LNCAP (cell line): ENCODE data around the gene ITGB1.

Source experiments
- CTCF ChIP-seq: fragments of 450-650 bp; IDR thresholded peaks from 2 replicates; pipeline ENCODE4 v1.5.1; 2017; ENCODE audit warnings: mild to moderate bottlenecking

The ITGB1 gene

GRCh38 chr10:32940321-32941301 lies 17.4 kb downstream of the ITGB1 start:
- no peak for TF ChIP-seq CTCF

DNA sequence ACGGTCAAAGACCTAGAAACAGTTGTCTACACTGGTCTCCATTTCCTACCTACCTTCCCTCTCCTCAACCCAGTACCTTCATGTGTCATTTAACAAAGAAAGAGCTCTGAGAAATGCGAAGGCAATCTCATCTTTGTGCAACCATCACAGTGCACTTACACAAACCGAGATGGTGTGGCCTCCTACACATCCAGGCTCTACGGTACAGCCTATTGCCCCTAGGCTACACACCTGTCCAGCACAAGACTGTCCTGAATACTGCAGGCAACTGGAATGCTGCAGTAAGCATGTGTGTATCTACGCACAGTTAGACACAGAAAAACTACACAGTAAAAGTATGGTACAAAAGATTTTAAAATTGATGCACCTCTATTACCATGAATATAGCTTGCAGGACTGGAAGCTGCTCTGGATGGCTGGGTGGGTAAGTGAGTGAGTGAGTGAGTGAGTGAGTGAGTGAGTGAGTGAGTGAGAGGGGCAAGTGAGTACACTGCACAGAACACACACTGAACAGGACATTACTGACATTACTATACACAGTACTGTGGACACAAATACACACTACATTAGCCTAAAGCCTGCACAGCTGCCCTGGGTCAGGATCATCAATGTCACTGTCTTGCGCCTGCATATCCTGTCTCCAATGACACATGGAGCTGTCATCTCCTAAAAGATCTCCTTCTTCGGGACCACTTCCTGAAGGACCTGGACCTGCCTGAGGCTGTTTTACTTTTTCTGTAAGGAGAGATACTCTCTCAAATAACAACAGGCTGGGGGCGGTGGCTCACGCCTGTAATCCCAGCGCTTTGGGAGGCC lies 18.5 kb downstream of the ITGB1 start:
- no peak for TF ChIP-seq CTCF

DNA sequence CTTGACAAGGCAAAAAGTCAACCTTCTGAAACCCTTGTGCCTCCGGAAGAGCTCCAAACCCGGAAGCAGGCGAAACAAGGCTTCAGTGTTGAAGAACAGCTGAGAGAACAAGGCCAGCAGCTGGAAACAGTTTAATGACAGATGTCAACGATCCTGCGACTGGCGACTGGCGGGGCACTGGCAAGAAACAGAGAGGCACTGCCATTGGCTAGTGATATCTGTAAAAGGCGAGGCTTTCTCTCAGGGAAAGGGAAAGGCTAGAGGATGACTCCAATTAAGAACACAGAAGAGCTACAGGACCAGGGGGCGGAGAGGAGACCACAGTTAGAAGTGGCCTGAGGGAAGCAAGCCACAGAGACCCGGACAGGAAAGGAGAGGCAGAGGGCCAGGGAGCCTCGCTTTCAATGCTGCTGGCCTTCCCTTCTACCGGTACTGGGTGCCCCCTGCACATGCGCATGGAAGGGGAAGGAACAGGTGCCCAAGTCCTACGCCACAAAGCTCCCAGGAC lies 19.4 kb downstream of the ITGB1 start:
- no peak for TF ChIP-seq CTCF

DNA sequence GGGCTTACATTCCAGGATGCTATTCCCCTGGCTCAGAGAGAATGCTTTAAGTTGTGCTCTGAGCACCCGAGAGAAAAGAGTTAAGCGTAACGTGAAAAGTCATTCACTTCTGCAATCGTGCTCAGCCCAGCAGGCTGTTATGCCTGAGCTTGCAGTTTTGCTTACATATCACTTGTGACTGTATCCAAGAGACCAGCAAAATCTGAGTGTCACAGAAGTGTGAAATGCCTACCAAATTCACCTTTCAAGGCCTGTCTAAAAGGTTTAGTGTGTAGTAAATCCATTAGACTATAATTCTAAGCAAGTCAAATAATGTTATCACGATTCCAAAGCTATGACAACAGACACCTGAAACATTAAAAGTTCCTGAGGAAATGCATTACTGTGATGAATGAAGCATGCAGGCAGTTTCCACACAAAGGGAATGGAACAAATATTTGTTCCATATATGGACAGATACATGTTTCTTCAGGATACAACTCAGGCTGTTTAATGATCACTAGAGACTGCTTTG lies 20.1 kb downstream of the ITGB1 start:
- TF ChIP-seq CTCF, result no peak

DNA sequence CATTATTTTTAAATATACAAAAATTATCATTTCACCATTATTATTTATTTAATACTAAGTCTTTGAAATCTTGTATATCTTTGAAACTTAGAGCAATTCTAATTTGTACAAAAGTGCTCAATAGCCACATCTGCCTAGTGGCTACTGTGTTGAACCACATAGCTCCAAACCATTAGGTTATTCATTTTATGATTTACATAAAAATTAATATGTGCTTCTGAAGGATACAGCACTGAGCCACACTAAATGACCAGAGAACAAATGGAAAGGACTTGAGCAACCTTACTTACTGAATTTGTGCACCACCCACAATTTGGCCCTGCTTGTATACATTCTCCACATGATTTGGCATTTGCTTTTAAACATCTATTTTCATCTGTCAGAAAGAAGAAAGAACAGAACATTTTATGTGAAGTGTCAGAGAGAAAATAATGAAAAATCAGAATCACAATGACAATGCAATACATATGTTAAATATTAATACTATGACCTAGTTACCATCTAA lies 25.8 kb downstream of the ITGB1 start:
- TF ChIP-seq CTCF, result no peak

DNA sequence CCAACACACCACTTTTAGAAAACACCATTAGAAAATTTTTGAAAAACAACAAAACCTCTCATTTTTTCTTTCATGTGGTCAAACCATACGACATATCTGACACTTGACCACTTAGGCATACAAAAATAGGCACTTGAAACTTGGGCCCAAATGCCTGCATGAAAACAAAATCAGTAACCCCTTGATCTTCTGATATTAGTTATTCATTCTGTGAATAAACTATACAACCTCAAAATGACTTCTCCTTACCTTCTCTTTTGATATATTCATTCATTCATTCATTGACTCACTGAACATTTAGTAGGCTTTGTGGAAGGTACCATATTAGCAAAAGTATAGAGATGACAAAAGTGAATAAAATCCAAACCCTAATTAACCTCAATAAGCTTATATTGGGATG lies 26.4 kb downstream of the ITGB1 start:
- no peak for TF ChIP-seq CTCF

GRCh38 chr10:32930036-32930435 lies 28.0 kb downstream of the ITGB1 start:
- TF ChIP-seq CTCF, result no peak
